ENCODE data around the gene TIPARP. TPM values are rescaled to one million over a fixed set of nuclear protein-coding genes. Genes with fewer than 3 reads are reported as not detected.

The TIPARP gene
- total and polyA plus RNA-seq, 2 of the 13 experiments (the other 11 are each of a cell fraction or from before 2014, with no cell fraction given) = 7.3 to 19.7 TPM

DNA sequence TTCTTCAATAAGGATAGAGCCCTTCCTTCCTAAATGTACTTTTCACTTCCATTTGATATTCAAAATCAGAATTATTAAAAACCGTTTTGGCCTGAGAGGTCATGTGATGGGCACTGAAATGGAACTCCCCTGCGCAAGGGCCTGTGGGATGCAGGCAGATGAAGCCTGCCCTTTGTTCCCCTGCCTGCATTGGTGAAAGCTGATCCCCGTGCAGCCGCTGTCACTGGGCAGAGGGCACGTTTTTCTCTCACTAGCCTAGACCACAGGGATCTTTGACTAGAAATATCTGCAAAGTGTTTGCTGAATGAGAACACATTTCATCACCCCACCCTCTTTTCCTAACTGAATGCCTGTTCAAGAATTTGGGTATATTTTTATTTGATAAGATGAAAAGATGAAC is 74.9 kb downstream of the TIPARP start (continued):
- TF ChIP-seq TCF7 (IDR thresholded peaks at IDR 0.05; ENCODE audit: low read depth) = no peak
- TF ChIP-seq MAFF (IDR thresholded peaks at IDR 0.05; ENCODE audit: low read depth, low read length) = no peak
- TF ChIP-seq FOXP1 (IDR thresholded peaks at IDR 0.05) = no peak
- TF ChIP-seq FOXP1 (CRISPR knock-in tag; IDR thresholded peaks at IDR 0.05) = no peak
- TF ChIP-seq ZNF180 (CRISPR knock-in tag; IDR thresholded peaks at IDR 0.05; ENCODE audit: borderline replicate concordance, low read depth) = no peak
- TF ChIP-seq, protein P1, sequence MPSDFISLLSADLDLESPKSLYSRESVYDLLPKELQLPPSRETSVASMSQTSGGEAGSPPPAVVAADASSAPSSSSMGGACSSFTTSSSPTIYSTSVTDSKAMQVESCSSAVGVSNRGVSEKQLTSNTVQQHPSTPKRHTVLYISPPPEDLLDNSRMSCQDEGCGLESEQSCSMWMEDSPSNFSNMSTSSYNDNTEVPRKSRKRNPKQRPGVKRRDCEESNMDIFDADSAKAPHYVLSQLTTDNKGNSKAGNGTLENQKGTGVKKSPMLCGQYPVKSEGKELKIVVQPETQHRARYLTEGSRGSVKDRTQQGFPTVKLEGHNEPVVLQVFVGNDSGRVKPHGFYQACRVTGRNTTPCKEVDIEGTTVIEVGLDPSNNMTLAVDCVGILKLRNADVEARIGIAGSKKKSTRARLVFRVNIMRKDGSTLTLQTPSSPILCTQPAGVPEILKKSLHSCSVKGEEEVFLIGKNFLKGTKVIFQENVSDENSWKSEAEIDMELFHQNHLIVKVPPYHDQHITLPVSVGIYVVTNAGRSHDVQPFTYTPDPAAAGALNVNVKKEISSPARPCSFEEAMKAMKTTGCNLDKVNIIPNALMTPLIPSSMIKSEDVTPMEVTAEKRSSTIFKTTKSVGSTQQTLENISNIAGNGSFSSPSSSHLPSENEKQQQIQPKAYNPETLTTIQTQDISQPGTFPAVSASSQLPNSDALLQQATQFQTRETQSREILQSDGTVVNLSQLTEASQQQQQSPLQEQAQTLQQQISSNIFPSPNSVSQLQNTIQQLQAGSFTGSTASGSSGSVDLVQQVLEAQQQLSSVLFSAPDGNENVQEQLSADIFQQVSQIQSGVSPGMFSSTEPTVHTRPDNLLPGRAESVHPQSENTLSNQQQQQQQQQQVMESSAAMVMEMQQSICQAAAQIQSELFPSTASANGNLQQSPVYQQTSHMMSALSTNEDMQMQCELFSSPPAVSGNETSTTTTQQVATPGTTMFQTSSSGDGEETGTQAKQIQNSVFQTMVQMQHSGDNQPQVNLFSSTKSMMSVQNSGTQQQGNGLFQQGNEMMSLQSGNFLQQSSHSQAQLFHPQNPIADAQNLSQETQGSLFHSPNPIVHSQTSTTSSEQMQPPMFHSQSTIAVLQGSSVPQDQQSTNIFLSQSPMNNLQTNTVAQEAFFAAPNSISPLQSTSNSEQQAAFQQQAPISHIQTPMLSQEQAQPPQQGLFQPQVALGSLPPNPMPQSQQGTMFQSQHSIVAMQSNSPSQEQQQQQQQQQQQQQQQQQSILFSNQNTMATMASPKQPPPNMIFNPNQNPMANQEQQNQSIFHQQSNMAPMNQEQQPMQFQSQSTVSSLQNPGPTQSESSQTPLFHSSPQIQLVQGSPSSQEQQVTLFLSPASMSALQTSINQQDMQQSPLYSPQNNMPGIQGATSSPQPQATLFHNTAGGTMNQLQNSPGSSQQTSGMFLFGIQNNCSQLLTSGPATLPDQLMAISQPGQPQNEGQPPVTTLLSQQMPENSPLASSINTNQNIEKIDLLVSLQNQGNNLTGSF (CRISPR knock-in tag; IDR thresholded peaks at IDR 0.05) = no peak
- no peak for TF ChIP-seq ARID2 (CRISPR knock-in tag; IDR thresholded peaks at IDR 0.05; ENCODE audit: borderline replicate concordance)
- 0 out of 2 replicates have a peak, but pooled peaks have one; percentile 14 for TF ChIP-seq CREM (IDR thresholded peaks at IDR 0.05)
- no peak for TF ChIP-seq CREM (CRISPR knock-in tag; IDR thresholded peaks at IDR 0.05)
- no peak for TF ChIP-seq POLR2AphosphoS2 (IDR thresholded peaks at IDR 0.05; ENCODE audit: low read depth, low read length)
- no peak for TF ChIP-seq CENPT (CRISPR knock-in tag; IDR thresholded peaks at IDR 0.05; ENCODE audit: low read depth)
- TF ChIP-seq ZNF382 (CRISPR knock-in tag; IDR thresholded peaks at IDR 0.05; ENCODE audit: borderline replicate concordance) = no peak
- no peak for TF ChIP-seq HNRNPK (IDR thresholded peaks at IDR 0.05; ENCODE audit: low read depth, low read length, poor library complexity, severe bottlenecking)
- no peak for TF ChIP-seq RBM39 (IDR thresholded peaks at IDR 0.05; ENCODE audit: low read depth, low read length, poor library complexity, severe bottlenecking)
- TF ChIP-seq ZNF879 (CRISPR knock-in tag; IDR thresholded peaks at IDR 0.05) = no peak
- TF ChIP-seq, protein P2, sequence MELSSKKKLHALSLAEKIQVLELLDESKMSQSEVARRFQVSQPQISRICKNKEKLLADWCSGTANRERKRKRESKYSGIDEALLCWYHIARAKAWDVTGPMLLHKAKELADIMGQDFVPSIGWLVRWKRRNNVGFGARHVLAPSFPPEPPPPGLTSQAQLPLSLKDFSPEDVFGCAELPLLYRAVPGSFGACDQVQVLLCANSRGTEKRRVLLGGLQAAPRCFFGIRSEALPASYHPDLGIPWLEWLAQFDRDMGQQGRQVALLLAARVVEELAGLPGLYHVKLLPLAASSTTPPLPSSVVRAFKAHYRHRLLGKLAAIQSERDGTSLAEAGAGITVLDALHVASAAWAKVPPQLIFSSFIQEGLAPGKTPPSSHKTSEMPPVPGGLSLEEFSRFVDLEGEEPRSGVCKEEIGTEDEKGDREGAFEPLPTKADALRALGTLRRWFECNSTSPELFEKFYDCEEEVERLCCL (CRISPR knock-in tag; IDR thresholded peaks at IDR 0.05; ENCODE audit: borderline replicate concordance) = no peak
- TF ChIP-seq, protein P3, sequence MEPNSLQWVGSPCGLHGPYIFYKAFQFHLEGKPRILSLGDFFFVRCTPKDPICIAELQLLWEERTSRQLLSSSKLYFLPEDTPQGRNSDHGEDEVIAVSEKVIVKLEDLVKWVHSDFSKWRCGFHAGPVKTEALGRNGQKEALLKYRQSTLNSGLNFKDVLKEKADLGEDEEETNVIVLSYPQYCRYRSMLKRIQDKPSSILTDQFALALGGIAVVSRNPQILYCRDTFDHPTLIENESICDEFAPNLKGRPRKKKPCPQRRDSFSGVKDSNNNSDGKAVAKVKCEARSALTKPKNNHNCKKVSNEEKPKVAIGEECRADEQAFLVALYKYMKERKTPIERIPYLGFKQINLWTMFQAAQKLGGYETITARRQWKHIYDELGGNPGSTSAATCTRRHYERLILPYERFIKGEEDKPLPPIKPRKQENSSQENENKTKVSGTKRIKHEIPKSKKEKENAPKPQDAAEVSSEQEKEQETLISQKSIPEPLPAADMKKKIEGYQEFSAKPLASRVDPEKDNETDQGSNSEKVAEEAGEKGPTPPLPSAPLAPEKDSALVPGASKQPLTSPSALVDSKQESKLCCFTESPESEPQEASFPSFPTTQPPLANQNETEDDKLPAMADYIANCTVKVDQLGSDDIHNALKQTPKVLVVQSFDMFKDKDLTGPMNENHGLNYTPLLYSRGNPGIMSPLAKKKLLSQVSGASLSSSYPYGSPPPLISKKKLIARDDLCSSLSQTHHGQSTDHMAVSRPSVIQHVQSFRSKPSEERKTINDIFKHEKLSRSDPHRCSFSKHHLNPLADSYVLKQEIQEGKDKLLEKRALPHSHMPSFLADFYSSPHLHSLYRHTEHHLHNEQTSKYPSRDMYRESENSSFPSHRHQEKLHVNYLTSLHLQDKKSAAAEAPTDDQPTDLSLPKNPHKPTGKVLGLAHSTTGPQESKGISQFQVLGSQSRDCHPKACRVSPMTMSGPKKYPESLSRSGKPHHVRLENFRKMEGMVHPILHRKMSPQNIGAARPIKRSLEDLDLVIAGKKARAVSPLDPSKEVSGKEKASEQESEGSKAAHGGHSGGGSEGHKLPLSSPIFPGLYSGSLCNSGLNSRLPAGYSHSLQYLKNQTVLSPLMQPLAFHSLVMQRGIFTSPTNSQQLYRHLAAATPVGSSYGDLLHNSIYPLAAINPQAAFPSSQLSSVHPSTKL (CRISPR knock-in tag; IDR thresholded peaks at IDR 0.05) = peak; percentile 48
- TF ChIP-seq, protein P4, sequence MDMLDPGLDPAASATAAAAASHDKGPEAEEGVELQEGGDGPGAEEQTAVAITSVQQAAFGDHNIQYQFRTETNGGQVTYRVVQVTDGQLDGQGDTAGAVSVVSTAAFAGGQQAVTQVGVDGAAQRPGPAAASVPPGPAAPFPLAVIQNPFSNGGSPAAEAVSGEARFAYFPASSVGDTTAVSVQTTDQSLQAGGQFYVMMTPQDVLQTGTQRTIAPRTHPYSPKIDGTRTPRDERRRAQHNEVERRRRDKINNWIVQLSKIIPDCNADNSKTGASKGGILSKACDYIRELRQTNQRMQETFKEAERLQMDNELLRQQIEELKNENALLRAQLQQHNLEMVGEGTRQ (IDR thresholded peaks at IDR 0.05; ENCODE audit: low read depth, low read length) = peak; percentile 32; the same call in 1 of the 2 replicates
- TF ChIP-seq, protein P4 (CRISPR knock-in tag; IDR thresholded peaks at IDR 0.05; ENCODE audit: borderline replicate concordance) = peak; percentile 75; the same call in 1 of the 2 replicates
